Stimulated activated CD4-positive, alpha-beta T cell treated with anti-CD3 and anti-CD28 coated beads, Interleukin-1b, Interleukin-23, amount 100 ng/mL, for 24 hours (primary cell): Measurements from ENCODE around the gene GRM1.

Experiments used
- DNase-seq, 4 experiments: peaks; one replicate each; pipeline ENCODE4 v3.0.0-alpha.2; 2020; ENCODE audit warnings: low read depth in 4 of 4, low spot score in 1 of 4

Gene GRM1

GRCh38 chr6:146364816-146365594, 336.1 kb downstream of the GRM1 start:
- DNase-seq, result no peak

- DNase-seq, result no peak
These were observed 338.2 kb downstream of the GRM1 start for GRCh38 chr6:146367061-146367460.

GRCh38 chr6:146369866-146370265, 341.0 kb downstream of the GRM1 start:
- DNase-seq, result no peak

GRCh38 chr6:146381486-146381885, 352.6 kb downstream of the GRM1 start:
- no peak for DNase-seq

GRCh38 chr6:146388736-146389364, 360.0 kb downstream of the GRM1 start:
- DNase-seq, result no peak

GRCh38 chr6:146389740-146390139, 360.9 kb downstream of the GRM1 start:
- no peak for DNase-seq

GRCh38 chr6:146397638-146398037, 368.8 kb downstream of the GRM1 start:
- DNase-seq, result no peak

GRCh38 chr6:146402476-146402875, 373.6 kb downstream of the GRM1 start:
- no peak for DNase-seq

GRCh38 chr6:146408583-146408982, 379.7 kb downstream of the GRM1 start:
- DNase-seq, result no peak

GRCh38 chr6:146410851-146411595, 382.2 kb downstream of the GRM1 start:
- DNase-seq, result no peak

GRCh38 chr6:146419576-146419975, 390.7 kb downstream of the GRM1 start:
- DNase-seq, result no peak

GRCh38 chr6:146420255-146420654, 391.4 kb downstream of the GRM1 start:
- no peak for DNase-seq

- DNase-seq, result no peak
These were observed 394.0 kb downstream of the GRM1 start for GRCh38 chr6:146422789-146423375.

GRCh38 chr6:146423452-146423851, 394.6 kb downstream of the GRM1 start:
- DNase-seq, result no peak

GRCh38 chr6:146426516-146426915, 397.7 kb downstream of the GRM1 start:
- DNase-seq, result no peak

- no peak for DNase-seq
These were observed 401.0 kb downstream of the GRM1 start for GRCh38 chr6:146429831-146430230.

- DNase-seq, result no peak
These were observed 405.2 kb downstream of the GRM1 start for GRCh38 chr6:146433881-146434731.

GRCh38 chr6:146434732-146435390, 406.0 kb downstream of the GRM1 start:
- DNase-seq, result no peak

GRCh38 chr6:146441907-146442306, 413.0 kb downstream of the GRM1 start:
- no peak for DNase-seq

- DNase-seq, result no peak
These were observed 415.3 kb downstream of the GRM1 start for GRCh38 chr6:146444189-146444588.
